Breast epithelium (tissue), 4 donors: ENCODE data around the gene RPN1. TPM values are rescaled to one million over a fixed set of nuclear protein-coding genes. Genes with fewer than 3 reads are reported as not detected.
"Not testable (repeated sequence)": the region's sequence is repeated elsewhere in the genome, so short reads cannot be mapped to it uniquely, and the experiment has no call there.

Experiments used
- DNase-seq, 2 donors: peaks; one replicate each; pipeline ENCODE4 v3.0.0-alpha.2; 2019; ENCODE audit warnings: low spot score in 2 of 2
- H3K27ac ChIP-seq, 2 donors: fragments of 200-600 bp; sonication (generic) in 1 of 2; one replicate each; pipeline ENCODE4 v1.5.1; 2016 to 2019; ENCODE audit warnings: mild to moderate bottlenecking in 1 of 2
- H3K27me3 ChIP-seq, 2 donors: fragments of 200-600 bp; sonication (generic) in 1 of 2; one replicate each; pipeline versions ENCODE4 v1.5.1 to v1.6.0; 2017 to 2019; ENCODE audit warnings: control low read depth in 1 of 2, mild to moderate bottlenecking in 1 of 2
- H3K36me3 ChIP-seq: fragments of 200-600 bp; one replicate; pipeline ENCODE4 v1.5.1; 2019
- H3K4me1 ChIP-seq, 2 donors: fragments of 200-600 bp; sonication (generic); one replicate each; pipeline ENCODE4 v1.5.1; 2016 to 2019; ENCODE audit warnings: control low read depth in 1 of 2
- H3K4me3 ChIP-seq, 3 donors: fragments of 200-600 bp; sonication (generic); 1 replicate in 2 of 3; 2 replicates in 1 of 3; pipeline ENCODE4 v1.5.1; 2016 to 2019; ENCODE audit warnings: mild to moderate bottlenecking in 3 of 3, moderate library complexity in 2 of 3
- H3K9me3 ChIP-seq, 2 donors: fragments of 200-600 bp; sonication (generic) in 1 of 2; one replicate each; pipeline ENCODE4 v1.5.1; 2016 to 2019; ENCODE audit warnings: control low read depth in 1 of 2
- CTCF ChIP-seq, 3 donors: fragments of 450-650 bp; IDR thresholded peaks; one replicate each; pipeline ENCODE4 v1.5.1; 2016 to 2017; ENCODE audit warnings: antibody characterized with exemption in 3 of 3, mild to moderate bottlenecking in 3 of 3, moderate library complexity in 3 of 3
- POLR2A ChIP-seq: fragments of 450-650 bp; IDR thresholded peaks from one replicate; pipeline ENCODE4 v1.6.1; 2016; ENCODE audit warnings: antibody characterized with exemption, mild to moderate bottlenecking, moderate library complexity
- POLR2AphosphoS5 ChIP-seq, 3 donors: sonication (generic); formaldehyde crosslinking; IDR thresholded peaks; one replicate each; pipeline ENCODE4 v1.6.1; 2017; ENCODE audit warnings: antibody characterized with exemption in 3 of 3
- intact Hi-C: fragments of 100-400 bp; cut with DNase I; formaldehyde crosslinking; loops from one replicate; pipeline ENCODE4 v1.15.1; 2023; ENCODE audit warnings: low total_unique reads
- total RNA-seq, 3 donors: library from RNA; depleted of rRNA; stranded (reverse); fragments of >200 nt; gene quantifications; one replicate each; pipeline ENCODE4 v1.1.0, GENCODE V29; 2016

Gene RPN1
- total RNA-seq, 3 donors from 2014 or later: 237 to 285 (median 240) TPM

- Histone ChIP-seq H3K27me3 (no peaks in the 10 kb centered on the region), H3K9me3 (no peaks in the 10 kb centered on the region), H3K4me3 (no peak overlapping the region), H3K27ac (no peak overlapping the region), H3K36me3 (no peaks in the 10 kb centered on the region), H3K4me1 (no peaks in the 10 kb centered on the region)
- TF ChIP-seq POLR2AphosphoS5 (IDR thresholded peaks at IDR 0.05) (no peak), CTCF (IDR thresholded peaks at IDR 0.05) (no peak), POLR2A (no peak)
- intact Hi-C loops: no loop called here
- no peak for DNase-seq
Measured at GRCh38 chr3:128665362-128666021, 14.9 kb upstream of the RPN1 start.

- no peak for TF ChIP-seq POLR2AphosphoS5 (IDR thresholded peaks at IDR 0.05)
- TF ChIP-seq POLR2A: no peak
- H3K27ac ChIP-seq: no peak overlapping the region
- intact Hi-C loops: no loop called here
- H3K36me3 ChIP-seq: no peaks in the 10 kb centered on the region
- DNase-seq: no peak
- no peaks in the 10 kb centered on the region for H3K4me1 ChIP-seq
- no peaks in the 10 kb centered on the region for H3K9me3 ChIP-seq
- no peaks in the 10 kb centered on the region for H3K27me3 ChIP-seq
- H3K4me3 ChIP-seq: no peak overlapping the region
Measured at GRCh38 chr3:128663151-128663550, 12.5 kb upstream of the RPN1 start.

GRCh38 chr3:128655531-128655930 is 4.9 kb upstream of the RPN1 start:
- Histone ChIP-seq H3K27me3 (no peaks in the 10 kb centered on the region), H3K36me3 (no peaks in the 10 kb centered on the region), H3K4me3 (no peak overlapping the region), H3K9me3 (no peaks in the 10 kb centered on the region), H3K27ac (no peak overlapping the region), H3K4me1 (no peaks in the 10 kb centered on the region)
- TF ChIP-seq POLR2A (no peak), CTCF (IDR thresholded peaks at IDR 0.05) (no peak), POLR2AphosphoS5 (IDR thresholded peaks at IDR 0.05) (no peak)
- no peak for DNase-seq
- intact Hi-C loops: no loop called here

GRCh38 chr3:128653993-128654805 is 3.6 kb upstream of the RPN1 start:
- DNase-seq, intact Hi-C loops: not testable (repeated sequence)

GRCh38 chr3:128653383-128653992 is 2.9 kb upstream of the RPN1 start:
- peak overlapping the region in 1 of 3 donors; percentile 15 for H3K4me3 ChIP-seq
- H3K9me3 ChIP-seq, H3K27me3 ChIP-seq, H3K27ac ChIP-seq, H3K36me3 ChIP-seq, intact Hi-C loops, DNase-seq: not testable (repeated sequence)
- peaks cover 0 to 12% of the 10 kb centered on the region in 2 donors for H3K4me1 ChIP-seq

More at GRCh38 chr3:128653993-128654805, 3.6 kb upstream of the RPN1 start:
- H3K9me3 ChIP-seq, H3K4me1 ChIP-seq, H3K36me3 ChIP-seq, H3K4me3 ChIP-seq, H3K27ac ChIP-seq, H3K27me3 ChIP-seq: not testable (repeated sequence)

- DNase-seq: no peak
- Histone ChIP-seq H3K36me3 (no peaks in the 10 kb centered on the region), H3K9me3 (no peaks in the 10 kb centered on the region), H3K4me1 (peaks cover 0 to 12% of the 10 kb centered on the region in 2 donors), H3K27me3 (no peaks in the 10 kb centered on the region), H3K4me3 (peak overlapping the region; percentile 74 to 100 (median 100)), H3K27ac (peak overlapping the region in 1 of 2 donors; percentile 98)
- intact Hi-C loops: no loop called here
- TF ChIP-seq POLR2AphosphoS5 (IDR thresholded peaks at IDR 0.05) (no peak), POLR2A (no peak), CTCF (IDR thresholded peaks at IDR 0.05) (no peak)
Measured at GRCh38 chr3:128648940-128649663, 1.5 kb downstream of the RPN1 start.
